GM18498 (cell line): ENCODE results near the gene OR10H3.
"Not testable (repeated sequence)": the region's sequence is repeated elsewhere in the genome, so short reads cannot be mapped to it uniquely, and the experiment has no call there.

ENCODE experiments used
- ATAC-seq: cut with Tn5 transposase; IDR thresholded peaks from one replicate; pipeline ENCODE4 v1.9.1; 2021; ENCODE audit warnings: mild to moderate bottlenecking, moderate library complexity; ENCODE audit not compliant: unreplicated experiment

The OR10H3 gene, protein sequence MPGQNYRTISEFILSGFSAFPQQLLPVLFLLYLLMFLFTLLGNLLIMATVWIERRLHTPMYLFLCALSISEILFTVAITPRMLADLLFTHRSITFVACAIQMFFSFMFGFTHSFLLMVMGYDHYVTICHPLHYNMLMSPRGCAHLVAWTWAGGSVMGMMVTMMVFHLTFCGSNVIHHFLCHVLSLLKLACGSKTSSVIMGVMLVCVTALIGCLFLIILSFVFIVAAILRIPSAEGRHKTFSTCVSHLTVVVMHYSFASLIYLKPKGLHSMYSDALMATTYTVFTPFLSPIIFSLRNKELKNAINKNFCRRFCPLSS

DNA sequence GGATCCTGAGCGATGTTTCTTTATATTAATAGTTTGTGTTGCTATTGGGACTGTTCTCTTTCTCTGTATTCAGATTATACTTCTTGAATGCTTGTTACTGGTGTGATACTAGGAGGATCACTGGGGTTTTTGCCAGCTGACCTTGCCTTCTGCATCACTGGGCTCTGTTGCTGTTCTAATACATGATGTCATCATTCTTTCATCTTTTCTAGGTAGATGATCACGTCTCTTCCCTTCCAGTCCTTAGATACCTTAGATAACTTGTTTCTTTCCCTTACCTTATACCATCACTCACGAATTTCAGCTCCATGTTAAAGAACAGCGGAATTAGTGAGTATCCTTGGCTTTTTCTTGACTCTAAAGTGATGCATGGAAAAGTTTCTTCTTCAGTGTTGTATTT is at the start of gene OR10H3:
TSS of gene OR10H3 (plus strand) at position 264 of the 400 bp plus-strand sequence. CDS start 3,408 bp downstream, outside the sequence.
- no peak for ATAC-seq

DNA sequence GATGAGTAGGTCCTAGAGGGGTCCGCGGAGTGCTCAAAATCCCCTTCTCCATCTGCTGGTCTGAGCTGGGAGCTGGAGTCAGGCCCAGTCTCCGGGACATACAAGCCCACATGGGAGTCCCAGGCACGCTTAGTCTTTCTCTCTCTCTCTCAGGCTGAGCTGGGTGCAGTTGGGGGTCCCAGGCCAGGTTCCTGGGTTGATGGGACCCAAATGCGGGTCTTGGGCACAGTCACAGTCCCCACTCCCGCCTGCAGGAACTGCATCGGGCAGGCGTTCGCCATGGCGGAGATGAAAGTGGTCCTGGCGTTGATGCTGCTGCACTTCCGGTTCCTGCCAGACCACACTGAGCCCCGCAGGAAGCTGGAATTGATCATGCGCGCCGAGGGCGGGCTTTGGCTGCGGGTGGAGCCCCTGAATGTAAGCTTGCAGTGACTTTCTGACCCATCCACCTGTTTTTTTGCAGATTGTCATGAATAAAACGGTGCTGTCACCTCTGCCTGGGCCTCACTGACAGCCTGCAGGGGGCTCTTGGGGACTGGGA is 41.1 kb upstream of the OR10H3 start:
- no peak for ATAC-seq

- ATAC-seq, result no peak
These were observed 35.8 kb upstream of the OR10H3 start for GRCh38 chr19:15701757-15702533.

- no peak for ATAC-seq
These were observed 35.3 kb upstream of the OR10H3 start for GRCh38 chr19:15702534-15702930.

- no peak for ATAC-seq
These were observed 23.1 kb upstream of the OR10H3 start for GRCh38 chr19:15714638-15715037.

- ATAC-seq, result no peak
These were observed 22.1 kb upstream of the OR10H3 start for GRCh38 chr19:15715642-15716041.

GRCh38 chr19:15717809-15718208 is 20.0 kb upstream of the OR10H3 start:
- no peak for ATAC-seq

DNA sequence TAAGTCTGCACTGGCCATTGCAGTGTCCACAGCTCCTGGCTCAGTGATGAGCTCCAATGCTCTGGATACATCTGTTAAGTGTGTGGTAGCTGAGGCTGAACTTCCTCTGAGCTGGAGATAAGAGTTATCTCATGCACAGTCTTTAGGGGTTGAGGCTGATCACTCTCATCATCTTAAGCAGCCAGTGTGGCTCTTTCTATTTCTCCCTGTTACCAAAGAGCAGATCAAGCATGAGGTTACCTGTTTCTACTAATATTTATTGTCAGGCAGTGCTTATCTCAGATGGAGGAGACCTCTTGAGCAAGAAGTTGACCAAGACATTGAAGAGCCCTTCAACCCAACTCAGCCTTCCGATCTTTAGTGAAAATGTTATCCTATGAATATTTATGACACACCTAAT is 16.5 kb upstream of the OR10H3 start:
- ATAC-seq, result no peak

GRCh38 chr19:15722956-15723355 is 14.8 kb upstream of the OR10H3 start:
- no peak for ATAC-seq

DNA sequence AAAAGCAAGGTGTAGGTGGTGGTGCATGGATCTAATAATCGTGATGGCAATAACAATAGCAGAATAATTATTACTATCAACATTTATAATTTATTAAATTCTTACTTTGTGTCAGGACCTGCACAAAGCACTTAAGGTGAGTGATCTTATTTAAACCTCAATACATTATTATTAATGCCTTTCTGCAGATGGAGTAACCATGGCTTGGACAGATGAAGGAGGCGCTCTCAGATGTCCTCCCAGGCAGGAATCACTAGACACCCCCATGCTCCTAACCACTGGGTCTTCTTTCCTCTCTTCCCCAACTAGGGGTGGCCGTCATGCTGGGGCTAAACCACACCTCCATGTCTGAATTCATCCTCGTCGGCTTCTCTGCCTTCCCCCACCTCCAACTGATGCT is 10.1 kb upstream of the OR10H3 start, which contains the start of gene OR10H2:
TSS of gene OR10H2 (plus strand) at position 301 of the 400 bp plus-strand sequence. CDS start at position 321, 20 bp downstream.
- no peak for ATAC-seq

DNA sequence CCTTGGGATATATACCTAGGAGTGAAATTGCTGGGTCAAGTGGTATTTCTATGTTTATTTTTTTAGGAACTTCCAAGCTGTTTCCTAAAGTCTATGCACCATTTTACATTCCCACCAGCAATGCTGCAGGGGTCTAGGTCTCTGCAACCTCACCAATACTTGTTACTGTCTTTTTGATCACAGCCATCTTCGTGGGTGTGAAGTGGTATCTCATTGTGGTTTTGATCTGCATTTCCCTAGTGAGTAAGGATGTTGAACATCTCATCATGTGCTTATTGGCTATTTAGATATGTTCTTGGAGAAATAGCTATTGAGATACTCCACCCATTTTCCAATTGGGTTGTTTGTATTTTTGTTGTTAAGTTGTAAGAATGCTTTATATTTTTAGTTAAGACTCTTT is 7.2 kb upstream of the OR10H3 start:
- no peak for ATAC-seq

DNA sequence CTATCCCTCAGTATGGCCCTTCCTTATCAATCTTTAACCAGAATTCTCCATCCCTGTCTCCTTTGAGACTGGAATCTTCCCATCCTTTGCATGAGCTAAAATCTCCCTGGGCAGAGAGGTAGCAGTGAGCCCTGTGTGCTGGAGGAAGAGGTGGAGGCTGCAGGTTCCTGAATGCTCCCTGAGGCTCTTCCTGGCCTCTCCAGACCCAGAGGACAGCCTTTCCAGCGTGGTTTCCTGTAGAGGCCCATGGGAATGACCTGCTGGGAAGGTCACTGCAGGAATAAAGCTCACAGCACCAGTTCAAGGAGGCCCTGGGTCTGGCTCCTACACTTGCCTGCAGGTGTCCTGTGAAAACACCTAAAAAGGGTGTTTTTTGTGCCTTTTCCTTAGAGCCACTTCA is 5.4 kb upstream of the OR10H3 start:
- ATAC-seq, result no peak

DNA sequence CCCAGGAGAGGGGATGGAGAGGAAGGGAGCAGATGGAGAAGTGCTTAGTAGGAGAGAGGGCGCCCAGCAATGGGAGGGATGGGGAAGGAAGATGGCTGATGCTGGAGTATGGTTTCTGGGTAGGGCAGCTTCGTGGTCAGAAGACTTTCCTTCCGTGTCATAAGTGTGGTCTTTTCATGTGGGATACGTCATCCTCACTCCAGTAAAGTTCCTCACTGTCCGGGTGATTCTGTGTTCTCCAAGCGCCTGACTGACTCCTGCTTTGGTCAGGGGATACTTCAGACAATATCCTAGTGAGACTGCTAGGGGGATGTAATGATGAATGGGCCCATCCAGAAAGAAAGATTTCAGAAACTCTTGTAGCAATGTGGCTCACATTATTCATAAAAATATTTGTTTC is 3.9 kb upstream of the OR10H3 start:
- no peak for ATAC-seq

- ATAC-seq, result no peak
These were observed 3.0 kb downstream of the OR10H3 start for GRCh38 chr19:15740785-15741184.

DNA sequence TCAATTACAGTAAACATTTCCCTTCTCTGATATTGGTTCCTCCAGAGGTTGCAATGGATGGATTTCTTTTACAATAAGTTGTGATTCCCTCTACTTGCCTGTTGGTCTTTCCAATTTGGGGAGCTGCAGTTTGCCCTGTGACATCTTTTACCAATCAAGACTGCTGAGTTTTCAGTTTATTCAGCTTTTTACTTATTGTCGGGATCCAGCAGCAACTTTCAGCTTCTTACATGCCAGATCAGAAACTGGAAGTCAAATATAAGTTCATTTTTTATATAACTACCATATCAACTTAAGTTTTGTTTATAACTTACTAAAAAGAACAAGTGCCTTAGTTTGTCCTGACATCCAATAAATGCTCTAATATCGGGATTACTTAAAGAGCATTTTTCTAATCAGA is 10.5 kb downstream of the OR10H3 start:
- no peak for ATAC-seq

GRCh38 chr19:15758379-15758778 is 20.6 kb downstream of the OR10H3 start:
- no peak for ATAC-seq

DNA sequence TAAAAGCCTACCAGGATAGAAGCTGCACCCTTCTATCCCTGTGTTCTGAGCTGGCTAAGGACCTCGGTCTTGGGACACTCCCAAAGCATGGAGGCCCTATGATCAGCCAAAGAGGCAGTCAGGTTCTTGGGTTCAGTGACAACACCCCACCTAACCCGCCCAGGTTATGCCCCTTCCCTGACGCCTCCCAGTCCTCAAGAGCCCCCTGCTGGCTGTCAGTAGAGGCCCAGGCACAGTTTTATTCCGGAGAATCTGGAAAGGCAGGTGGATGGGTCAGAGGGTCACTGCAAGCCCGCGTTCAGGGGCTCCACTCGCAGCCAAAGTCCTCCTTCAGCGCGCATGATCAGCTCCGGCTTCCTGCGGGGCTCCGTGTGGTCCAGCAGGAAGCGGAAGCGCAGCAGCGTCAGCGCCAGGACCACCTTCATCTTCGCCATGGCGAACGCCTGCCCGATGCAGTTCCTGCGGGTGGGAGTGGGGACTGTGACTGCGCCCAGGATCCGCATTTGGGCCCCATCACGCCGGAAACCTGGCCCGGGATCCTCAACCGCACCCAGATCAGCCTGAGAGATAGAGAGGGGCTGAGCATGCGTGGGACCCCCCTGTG is 22.3 kb downstream of the OR10H3 start:
- no peak for ATAC-seq

GRCh38 chr19:15769586-15769985 is 31.8 kb downstream of the OR10H3 start:
- ATAC-seq, result no peak

DNA sequence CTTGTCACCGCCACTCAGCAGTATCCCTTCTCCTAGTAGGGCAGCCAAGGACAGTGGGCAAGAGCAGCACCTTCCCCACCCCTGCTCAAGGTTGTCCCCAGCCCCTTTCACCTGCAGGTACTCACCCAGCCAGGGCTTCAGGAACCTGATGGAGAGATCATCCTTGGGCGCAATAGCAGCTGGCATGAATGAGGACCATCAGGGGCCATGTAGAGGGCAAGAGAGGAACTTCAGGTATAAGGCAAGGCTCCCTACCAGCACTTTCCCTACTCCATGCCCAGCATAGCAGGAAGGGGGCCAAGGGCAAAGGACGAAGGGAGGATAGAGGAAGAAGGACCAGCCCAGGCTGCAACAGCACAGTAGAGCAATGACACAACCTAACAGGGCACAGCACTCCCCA is 36.4 kb downstream of the OR10H3 start:
- not testable (repeated sequence) for ATAC-seq

- ATAC-seq, result no peak
These were observed 37.5 kb downstream of the OR10H3 start for GRCh38 chr19:15775249-15775648.

DNA sequence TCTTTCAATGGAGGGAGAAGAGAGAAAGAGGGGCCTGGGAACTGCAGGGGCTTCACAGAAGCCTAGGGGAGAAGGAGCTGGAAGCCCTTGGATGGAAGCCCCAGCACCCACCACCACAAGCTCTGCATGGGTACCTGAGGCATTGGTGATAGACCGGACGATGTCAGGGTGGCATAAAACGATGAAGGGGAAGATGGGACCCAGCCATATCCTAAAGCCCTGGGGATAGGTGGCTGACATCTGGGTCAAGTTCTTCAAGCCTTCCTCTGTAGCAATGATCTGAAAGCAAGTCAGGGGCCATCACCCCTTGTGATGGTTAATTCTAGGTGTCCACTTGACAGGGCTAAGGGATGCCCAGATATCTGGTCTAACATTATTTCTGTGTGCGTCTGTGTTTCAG is 38.5 kb downstream of the OR10H3 start:
- no peak for ATAC-seq
